SJSA1 (cell line): ENCODE measurements around the gene CREBZF. TPM values are rescaled to one million over a fixed set of nuclear protein-coding genes. Genes with fewer than 3 reads are reported as not detected.

ENCODE experiments used
- DNase-seq, 2 experiments: peaks; one replicate each; pipeline ENCODE4 v3.0.0-alpha.2; 2015 to 2020; ENCODE audit warnings: low spot score in 2 of 2, low read depth in 1 of 2
- H3K27ac ChIP-seq: fragments of 250-450 bp; sonication (Bioruptor Pico); 2 replicates; pipeline ENCODE4 v1.5.1; 2020; ENCODE audit warnings: mild to moderate bottlenecking, moderate library complexity
- H3K27me3 ChIP-seq: fragments of 250-450 bp; sonication (Bioruptor Pico); replicated peaks from 2 replicates; pipeline ENCODE4 v1.5.1; 2020; ENCODE audit warnings: mild to moderate bottlenecking, moderate library complexity
- H3K36me3 ChIP-seq: fragments of 250-450 bp; sonication (Bioruptor Pico); 2 replicates; pipeline ENCODE4 v1.5.1; 2020; ENCODE audit warnings: mild to moderate bottlenecking
- H3K4me1 ChIP-seq: fragments of 250-450 bp; sonication (Bioruptor Pico); replicated peaks from 2 replicates; pipeline ENCODE4 v1.6.1; 2021; ENCODE audit warnings: mild to moderate bottlenecking
- H3K4me3 ChIP-seq: fragments of 250-450 bp; sonication (Bioruptor Pico); 2 replicates; pipeline ENCODE4 v1.5.1; 2020; ENCODE audit warnings: mild to moderate bottlenecking
- H3K9me3 ChIP-seq: fragments of 250-450 bp; sonication (Bioruptor Pico); replicated peaks from 2 replicates; pipeline ENCODE4 v1.5.1; 2020; ENCODE audit warnings: mild to moderate bottlenecking
- total RNA-seq: library from RNA; depleted of rRNA; stranded (reverse); fragments of >200 nt; shearing (Covaris generic); gene quantifications from 2 replicates; pipeline ENCODE4 v1.2.3, GENCODE V29; 2014; rRNA removed

CREBZF gene
- 15.2 and 24.6 TPM in 2 replicates for total RNA-seq

DNA sequence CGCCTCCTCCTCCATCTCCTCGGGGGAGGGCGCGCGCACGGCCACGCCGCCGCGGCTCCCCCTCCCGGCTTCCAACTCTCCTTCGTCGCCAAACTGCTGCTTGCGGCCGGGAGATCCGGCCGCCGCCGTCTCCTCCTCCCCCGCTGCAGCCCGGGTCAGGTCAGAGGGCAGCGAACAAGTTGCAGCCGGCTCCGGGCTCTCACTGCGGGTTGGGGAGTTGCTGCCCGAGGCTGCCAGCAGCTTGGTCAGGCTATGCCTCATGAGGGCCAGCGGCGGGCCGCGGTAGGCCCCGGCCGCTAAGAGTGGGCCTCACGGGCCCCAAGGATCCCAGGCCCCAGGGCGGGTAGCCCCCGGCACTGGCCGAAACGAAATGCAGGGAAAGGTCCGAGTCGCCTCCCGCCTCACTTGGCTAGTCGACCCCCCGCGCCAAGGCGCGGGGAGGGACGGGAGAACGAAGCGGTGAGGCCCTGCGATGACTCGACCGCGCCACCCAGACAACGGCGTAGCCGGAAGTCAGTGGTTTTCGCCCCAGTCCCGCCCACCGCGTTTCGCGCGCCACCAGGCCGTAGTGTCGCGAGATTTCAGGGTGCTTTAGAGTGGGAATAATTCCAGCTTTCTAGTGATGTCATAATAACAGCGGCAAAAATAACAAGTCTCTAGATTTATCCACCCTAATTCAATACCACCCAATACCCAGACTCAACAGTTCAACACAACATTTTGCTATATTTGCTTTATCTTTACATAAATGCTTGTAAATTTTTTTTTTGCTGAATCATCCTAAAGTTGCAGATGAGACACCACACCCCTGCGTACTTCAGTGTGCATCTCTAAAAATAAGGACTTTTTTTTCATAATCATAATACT is at the start of gene CREBZF:
TSS of gene CREBZF (minus strand) at position 515 of the 867 bp plus-strand sequence. CDS start at position 261, 254 bp downstream.
- DNase-seq = peak; percentile 83 to 88
- Histone ChIP-seq H3K4me1 (peaks cover 9% of the 10 kb centered on the region; the same call in 1 of the 2 replicates), H3K27ac (peak within 1 kb of the TSS; percentile 93), H3K27me3 (no peaks in the 10 kb centered on the region), H3K9me3 (no peaks in the 10 kb centered on the region), H3K36me3 (peaks cover 27% of the 10 kb centered on the region), H3K4me3 (peak within 1 kb of the TSS; percentile 80)

- no peaks in the 10 kb centered on the region; the same call in 1 of the 2 replicates for H3K4me1 ChIP-seq
- no peaks in the 10 kb centered on the region for H3K27me3 ChIP-seq
- H3K36me3 ChIP-seq = no peaks in the 10 kb centered on the region
- no peak for DNase-seq
- H3K4me3 ChIP-seq = no peak overlapping the region
- no peaks in the 10 kb centered on the region for H3K9me3 ChIP-seq
- H3K27ac ChIP-seq = no peak overlapping the region
Observed at GRCh38 chr11:85712953-85713352, 48.0 kb upstream of the CREBZF start.

DNA sequence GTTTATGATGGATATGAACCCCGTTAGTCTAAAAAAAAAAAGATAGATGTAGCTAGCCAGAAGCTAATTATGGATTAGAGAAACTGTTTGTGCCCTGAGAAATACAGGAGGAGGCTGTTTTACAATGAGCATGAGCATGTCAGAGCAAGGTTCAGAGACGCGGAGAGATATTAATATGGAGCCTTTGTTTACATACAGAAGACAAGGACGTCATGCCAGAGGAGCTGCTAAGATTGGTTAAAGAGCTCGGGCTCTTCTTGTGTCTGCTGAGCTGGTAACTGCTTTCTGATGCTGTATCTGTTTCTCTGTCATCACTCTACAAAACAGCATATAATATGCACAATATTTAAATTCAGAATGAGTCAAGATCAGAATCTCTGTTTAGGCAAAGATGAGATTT is 46.0 kb upstream of the CREBZF start:
- H3K27me3 ChIP-seq = no peaks in the 10 kb centered on the region
- H3K4me1 ChIP-seq = no peaks in the 10 kb centered on the region
- no peak overlapping the region for H3K4me3 ChIP-seq
- DNase-seq = no peak
- no peaks in the 10 kb centered on the region for H3K9me3 ChIP-seq
- H3K36me3 ChIP-seq = no peaks in the 10 kb centered on the region
- H3K27ac ChIP-seq = no peak overlapping the region

DNA sequence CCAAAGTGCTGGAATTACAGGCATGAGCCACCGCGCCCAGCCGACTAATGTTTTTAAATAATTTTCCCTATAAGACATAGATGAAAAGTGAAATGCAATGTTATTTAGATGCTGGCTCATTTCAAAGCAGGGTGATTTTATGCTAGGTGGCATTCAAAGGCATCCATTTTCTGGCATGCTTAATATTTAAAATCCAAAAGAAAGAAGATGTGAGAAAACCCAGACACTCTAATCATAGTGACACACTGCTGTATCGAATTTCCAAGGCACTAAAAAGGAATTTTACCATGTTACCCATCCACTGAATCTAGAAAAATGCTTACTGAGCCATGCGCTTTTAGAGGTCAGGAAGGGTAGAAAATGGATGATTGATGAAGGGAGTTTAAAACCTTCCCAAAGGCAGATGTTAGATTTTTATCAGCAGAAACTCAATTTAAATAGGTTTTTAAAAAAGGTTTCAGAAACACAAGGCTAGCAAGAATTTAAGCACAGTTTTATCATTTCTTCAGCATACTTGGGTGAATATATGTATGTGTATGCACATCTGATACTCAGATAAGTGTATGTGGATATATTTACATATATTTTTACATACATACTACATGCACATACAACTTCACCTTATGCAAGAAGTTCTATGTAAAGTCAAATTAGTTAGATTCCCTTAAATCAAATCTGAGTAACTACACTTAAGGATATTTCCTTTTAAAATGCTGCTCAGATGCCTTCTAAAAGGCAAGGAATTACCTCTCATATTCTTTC is 45.2 kb upstream of the CREBZF start:
- no peak overlapping the region for H3K27ac ChIP-seq
- no peak for DNase-seq

GRCh38 chr11:85705800-85706199 is 40.9 kb upstream of the CREBZF start:
- Histone ChIP-seq H3K27ac (no peak overlapping the region), H3K27me3 (no peaks in the 10 kb centered on the region)
- no peak for DNase-seq

More for the DNA sequence above, 45.2 kb upstream of the CREBZF start:
- H3K9me3 ChIP-seq = no peaks in the 10 kb centered on the region
- H3K36me3 ChIP-seq = no peaks in the 10 kb centered on the region
- no peak overlapping the region for H3K4me3 ChIP-seq
- H3K27me3 ChIP-seq = no peaks in the 10 kb centered on the region
- no peaks in the 10 kb centered on the region for H3K4me1 ChIP-seq

DNA sequence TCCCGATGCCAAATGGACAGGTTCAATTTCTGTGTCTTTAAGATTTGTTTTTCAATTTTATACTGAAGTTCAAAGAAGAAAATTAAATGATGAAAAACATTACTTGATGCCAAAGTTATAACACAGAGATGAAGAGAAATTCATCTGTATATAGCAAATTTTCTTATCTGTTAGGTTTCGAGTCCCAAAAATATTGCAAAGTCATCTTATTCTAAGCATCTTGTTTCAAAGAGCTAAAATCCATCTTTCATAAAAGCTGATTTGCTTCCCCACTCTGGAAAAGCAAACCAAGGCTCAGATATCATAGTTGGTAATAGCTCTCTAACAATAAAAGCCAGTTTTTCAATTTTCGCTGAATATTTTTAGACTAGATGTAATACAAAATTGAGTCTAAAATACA is 40.0 kb upstream of the CREBZF start:
- Histone ChIP-seq H3K9me3 (no peaks in the 10 kb centered on the region), H3K36me3 (no peaks in the 10 kb centered on the region), H3K4me1 (no peaks in the 10 kb centered on the region), H3K4me3 (no peak overlapping the region), H3K27me3 (no peaks in the 10 kb centered on the region), H3K27ac (no peak overlapping the region)
- no peak for DNase-seq

More at GRCh38 chr11:85705800-85706199, 40.9 kb upstream of the CREBZF start:
- Histone ChIP-seq H3K9me3 (no peaks in the 10 kb centered on the region), H3K4me3 (no peak overlapping the region), H3K4me1 (no peaks in the 10 kb centered on the region), H3K36me3 (no peaks in the 10 kb centered on the region)

DNA sequence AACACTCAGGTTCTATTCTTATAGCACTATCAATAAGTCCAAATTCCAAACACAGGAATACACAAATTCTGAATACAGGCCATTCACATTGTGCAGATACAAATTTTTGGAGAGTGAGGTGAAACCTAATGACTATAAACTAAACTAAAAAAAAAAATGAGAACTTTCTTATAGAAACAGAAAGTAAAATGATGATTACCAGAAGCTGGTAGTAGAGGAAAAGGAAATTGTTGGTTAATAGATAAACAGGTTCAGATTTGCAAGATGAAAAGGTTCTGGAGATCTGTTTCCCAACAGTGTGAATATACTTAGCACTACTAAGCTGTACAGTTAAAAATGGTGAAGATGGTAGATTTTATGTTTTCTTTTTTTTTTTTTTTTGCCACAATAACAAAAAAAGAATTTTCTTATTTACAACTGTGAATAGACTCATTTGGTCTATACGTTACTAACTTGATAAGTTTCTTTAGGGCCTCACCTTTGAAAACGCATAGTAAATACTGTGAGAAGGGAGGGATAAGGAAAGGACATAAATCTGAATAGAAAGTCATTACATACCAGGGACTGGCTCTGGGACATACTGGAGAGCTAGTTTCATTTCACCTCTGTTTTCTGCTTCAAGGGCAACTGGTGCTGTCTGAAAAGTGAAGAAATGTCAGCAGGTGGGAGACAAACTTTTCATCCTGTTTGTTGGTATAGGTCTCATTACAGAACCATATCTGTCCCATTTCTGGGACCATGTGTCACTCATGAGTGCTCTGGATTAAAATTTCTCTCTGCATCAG is 35.2 kb upstream of the CREBZF start:
- H3K27me3 ChIP-seq = no peaks in the 10 kb centered on the region
- H3K4me3 ChIP-seq = no peak overlapping the region

DNA sequence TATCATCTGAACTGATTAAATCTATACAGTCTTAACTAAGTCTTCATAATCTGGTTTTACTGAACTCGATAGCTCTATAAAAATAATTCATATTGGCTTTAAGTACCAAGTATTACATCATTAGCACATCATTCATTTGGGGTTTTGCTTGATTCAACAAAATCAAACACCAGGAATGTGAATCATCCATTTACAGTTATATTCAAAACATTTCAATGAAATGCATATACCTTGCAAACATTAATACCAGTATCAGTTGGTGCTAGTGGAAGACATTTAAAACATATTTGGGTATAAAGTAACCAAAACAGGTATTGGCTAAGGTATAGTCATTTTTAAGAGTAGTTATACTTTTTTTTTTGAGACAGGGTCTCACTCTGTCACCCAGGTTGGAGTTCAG is 33.3 kb upstream of the CREBZF start:
- no peaks in the 10 kb centered on the region for H3K9me3 ChIP-seq
- DNase-seq = no peak
- H3K27me3 ChIP-seq = no peaks in the 10 kb centered on the region
- no peak overlapping the region for H3K4me3 ChIP-seq
- no peaks in the 10 kb centered on the region for H3K4me1 ChIP-seq
- H3K27ac ChIP-seq = no peak overlapping the region
- no peaks in the 10 kb centered on the region for H3K36me3 ChIP-seq

More for the DNA sequence above, 35.2 kb upstream of the CREBZF start:
- no peaks in the 10 kb centered on the region for H3K4me1 ChIP-seq
- no peak overlapping the region for H3K27ac ChIP-seq
- no peaks in the 10 kb centered on the region for H3K36me3 ChIP-seq
- DNase-seq = no peak
- H3K9me3 ChIP-seq = no peaks in the 10 kb centered on the region

- H3K4me1 ChIP-seq = no peaks in the 10 kb centered on the region
- no peak overlapping the region for H3K4me3 ChIP-seq
- DNase-seq = no peak
- no peaks in the 10 kb centered on the region for H3K27me3 ChIP-seq
- H3K27ac ChIP-seq = no peak overlapping the region
- H3K9me3 ChIP-seq = no peaks in the 10 kb centered on the region
- H3K36me3 ChIP-seq = no peaks in the 10 kb centered on the region
Observed at GRCh38 chr11:85697747-85698146, 32.8 kb upstream of the CREBZF start.

DNA sequence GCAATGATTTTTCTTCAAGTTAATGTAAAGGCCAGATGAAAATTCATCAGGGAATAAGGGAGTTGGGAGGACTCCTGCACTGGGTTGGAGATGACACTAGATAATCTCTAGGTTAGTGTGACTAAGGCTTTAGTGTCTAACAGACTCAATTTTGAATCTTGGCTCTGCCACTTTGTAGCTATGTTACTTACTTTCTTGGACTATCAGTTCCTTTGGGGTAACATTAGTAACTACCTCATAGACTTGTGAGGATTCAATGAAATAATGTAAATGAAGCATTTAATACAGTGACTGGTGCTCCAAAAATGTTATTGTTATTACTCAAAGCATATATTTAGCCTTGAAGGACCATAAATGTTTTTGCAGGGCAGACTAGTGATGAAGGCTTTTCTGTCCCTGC is 30.6 kb upstream of the CREBZF start:
- Histone ChIP-seq H3K27me3 (no peaks in the 10 kb centered on the region), H3K4me3 (no peak overlapping the region), H3K9me3 (no peaks in the 10 kb centered on the region), H3K36me3 (no peaks in the 10 kb centered on the region), H3K27ac (no peak overlapping the region), H3K4me1 (no peaks in the 10 kb centered on the region)
- no peak for DNase-seq

- Histone ChIP-seq H3K4me1 (no peaks in the 10 kb centered on the region), H3K4me3 (no peak overlapping the region), H3K36me3 (no peaks in the 10 kb centered on the region), H3K9me3 (no peaks in the 10 kb centered on the region), H3K27me3 (no peaks in the 10 kb centered on the region), H3K27ac (no peak overlapping the region)
- peak in 1 of 2 experiments; percentile 11 for DNase-seq
Observed at GRCh38 chr11:85694385-85694980, 29.6 kb upstream of the CREBZF start.

DNA sequence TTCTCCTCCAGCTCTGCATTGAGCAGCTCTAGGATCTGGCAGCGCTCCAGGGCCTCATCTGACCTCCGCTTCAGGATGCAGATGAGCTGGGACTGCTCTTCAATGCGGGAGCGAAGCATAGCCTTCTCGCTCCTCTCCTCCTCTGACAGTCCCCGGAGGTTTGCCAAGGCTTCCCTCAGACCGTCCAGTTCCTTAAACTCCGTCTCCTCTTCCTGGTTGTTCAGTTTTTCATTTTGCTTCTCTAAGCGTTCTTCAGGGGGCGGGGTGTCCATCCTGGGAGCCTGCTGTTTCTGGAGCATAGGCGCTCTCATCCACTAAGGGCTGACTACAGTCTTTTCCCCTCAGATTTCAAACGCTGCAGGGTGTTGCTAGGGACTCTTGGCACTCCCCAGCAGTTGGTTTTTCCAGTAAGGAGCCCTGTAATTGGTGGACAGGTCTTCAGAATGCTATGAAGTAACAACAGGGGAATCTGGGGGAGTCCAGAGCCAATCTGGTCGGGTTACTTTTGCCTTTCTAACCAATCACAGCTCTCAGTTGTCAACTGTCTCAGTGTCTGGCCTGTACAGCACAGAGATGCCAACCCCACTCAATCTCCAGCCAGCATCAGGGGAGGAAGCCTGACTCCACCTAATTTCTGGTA is 21.0 kb upstream of the CREBZF start, which contains the start of gene CCDC89:
TSS of gene CCDC89 (minus strand) at position 376 of the 640 bp plus-strand sequence. CDS start at position 311, 65 bp downstream.
- Histone ChIP-seq H3K36me3 (no peaks in the 10 kb centered on the region), H3K27ac (no peak within 1 kb of the TSS)
- DNase-seq = no peak

More for the DNA sequence above, 21.0 kb upstream of the CREBZF start, which contains the start of gene CCDC89:
- no peaks in the 10 kb centered on the region for H3K4me1 ChIP-seq
- H3K27me3 ChIP-seq = no peaks in the 10 kb centered on the region
- H3K4me3 ChIP-seq = no peak within 1 kb of the TSS
- H3K9me3 ChIP-seq = no peaks in the 10 kb centered on the region
